Keratinocyte (primary cell): ENCODE results near the gene FDX1. TPM values are rescaled to one million over a fixed set of nuclear protein-coding genes. Genes with fewer than 3 reads are reported as not detected.

Source experiments
- DNase-seq: peaks from one replicate; pipeline ENCODE4 v3.0.0-alpha.2; 2011; ENCODE audit warnings: low read depth, missing footprints, low spot score
- FAIRE-seq: peaks from 2 replicates; lab custom pipeline; 2011; peaks lifted over from hg19 to GRCh38; lab: Jason Lieb, UNC
- H2AFZ ChIP-seq: 2 replicates; pipeline ENCODE4 v1.6.0; 2012; ENCODE audit warnings: low read length, control low read depth, inconsistent platforms; ENCODE audit not compliant: control insufficient read depth
- H3K27ac ChIP-seq: 2 replicates; pipeline ENCODE4 v1.5.1; 2011; ENCODE audit warnings: low read length; ENCODE audit not compliant: control insufficient read depth, insufficient read depth
- H3K27me3 ChIP-seq: 3 replicates; pipeline ENCODE4 v1.6.0; 2011; ENCODE audit warnings: low read length; ENCODE audit not compliant: control insufficient read depth, insufficient read depth; ENCODE audit errors: extremely low read depth
- H3K36me3 ChIP-seq, 2 experiments: 2 replicates in 1 of 2; 3 replicates in 1 of 2; pipeline ENCODE4 v1.5.1; 2011; ENCODE audit warnings: low read length in 2 of 2, mild to moderate bottlenecking in 1 of 2; ENCODE audit not compliant: control insufficient read depth in 2 of 2, insufficient read depth in 2 of 2; ENCODE audit errors: extremely low read depth in 1 of 2
- H3K4me1 ChIP-seq: 3 replicates; pipeline ENCODE4 v1.5.1; 2011; ENCODE audit warnings: low read length; ENCODE audit not compliant: control insufficient read depth, insufficient read depth; ENCODE audit errors: extremely low read depth
- H3K4me2 ChIP-seq: 3 replicates; pipeline ENCODE4 v1.6.0; 2011; ENCODE audit warnings: low read depth, low read length; ENCODE audit not compliant: control insufficient read depth, insufficient read depth; ENCODE audit errors: extremely low read depth
- H3K4me3 ChIP-seq, 3 experiments: fragments of 200-600 bp in 1 of 3; sonication (generic) in 1 of 3; 2 replicates in 2 of 3; 3 replicates in 1 of 3; pipeline ENCODE4 v1.5.1; 2011 to 2016; ENCODE audit warnings: low read length in 3 of 3, mild to moderate bottlenecking in 3 of 3, control low read depth in 2 of 3, inconsistent platforms in 1 of 3, low read depth in 1 of 3, mixed read lengths in 1 of 3, mixed run types in 1 of 3, moderate library complexity in 1 of 3; ENCODE audit not compliant: control insufficient read depth in 2 of 3, insufficient read depth in 2 of 3; ENCODE audit errors: extremely low read depth in 1 of 3
- H3K79me2 ChIP-seq: 2 replicates; pipeline ENCODE4 v1.6.0; 2012; ENCODE audit warnings: low read length; ENCODE audit not compliant: control insufficient read depth, insufficient read depth
- H3K9ac ChIP-seq: 3 replicates; pipeline ENCODE4 v1.6.0; 2011; ENCODE audit warnings: low read length; ENCODE audit not compliant: control insufficient read depth, insufficient read depth; ENCODE audit errors: extremely low read depth
- H3K9me1 ChIP-seq: 3 replicates; pipeline ENCODE4 v1.6.0; 2011; ENCODE audit warnings: low read length; ENCODE audit not compliant: control insufficient read depth, insufficient read depth; ENCODE audit errors: extremely low read depth
- H3K9me3 ChIP-seq: 2 replicates; pipeline ENCODE4 v1.5.1; 2012; ENCODE audit warnings: low read depth, low read length; ENCODE audit not compliant: control insufficient read depth
- H4K20me1 ChIP-seq: 3 replicates; pipeline ENCODE4 v1.6.0; 2011; ENCODE audit warnings: low read length; ENCODE audit not compliant: control insufficient read depth, insufficient read depth; ENCODE audit errors: extremely low read depth
- CTCF ChIP-seq, 3 experiments: IDR thresholded peaks in 1 of 3; conservative IDR thresholded peaks in 1 of 3; optimal IDR thresholded peaks in 1 of 3; 2 replicates in 2 of 3; 3 replicates in 1 of 3; pipeline versions ENCODE3 to v1.5.1; 2011; ENCODE audit warnings: low read length in 3 of 3, mild to moderate bottlenecking in 3 of 3, moderate library complexity in 2 of 3, control low read depth in 1 of 3, inconsistent platforms in 1 of 3; ENCODE audit not compliant: insufficient read depth in 2 of 3; ENCODE audit errors: extremely low read depth in 1 of 3
- EZH2 ChIP-seq: IDR thresholded peaks from one replicate; pipeline ENCODE4 v1.6.1; 2012; ENCODE audit warnings: inconsistent platforms, mild to moderate bottlenecking, low read length, moderate library complexity
- dilution Hi-C: fragments of 300-500 bp; cut with MboI; formaldehyde crosslinking; loops from one replicate; pipeline ENCODE4 v1.7.0; 2020; ENCODE audit warnings: low sequenced_read_pairs; ENCODE audit not compliant: extremely low pct_ligation_motif_present
- polyA plus RNA-seq, 5 experiments: library from polyadenylated mRNA; depleted of rRNA in 3 of 5; stranded (reverse) in 3 of 5; stranded (forward) in 1 of 5; unstranded in 1 of 5; fragments of >200 nt; gene quantifications; 1 replicate in 1 of 5; 2 replicates in 3 of 5; 3 replicates in 1 of 5; pipeline versions ENCODE4 v1.2.1 to v1.2.3, GENCODE V29; 2011 to 2012; ENCODE audit warnings: missing spikeins in 2 of 5, low read depth in 1 of 5, low replicate concordance in 1 of 5

The FDX1 gene
- polyA plus RNA-seq, 1 donor (not counting 4 experiments of a cell fraction or from before 2014, with no cell fraction given), result 9.1 TPM

- no peaks in the 10 kb centered on the region for H3K9me3 ChIP-seq
- DNase-seq (no peak), FAIRE-seq (no peak)
- H3K79me2 ChIP-seq, result no peaks in the 10 kb centered on the region
- no peaks in the 10 kb centered on the region for H3K36me3 ChIP-seq
- no peaks in the 10 kb centered on the region for H3K4me1 ChIP-seq
- H4K20me1 ChIP-seq, result no peaks in the 10 kb centered on the region
- no peak overlapping the region for H3K4me2 ChIP-seq
- no peaks in the 10 kb centered on the region for H3K9me1 ChIP-seq
- H2AFZ ChIP-seq, result no peak overlapping the region
- TF ChIP-seq EZH2 (no peak), CTCF (optimal IDR thresholded peaks at IDR 0.05 in 1 of 3, IDR thresholded peaks at IDR 0.05 in 1 of 3, conservative IDR thresholded peaks at IDR 0.05 in 1 of 3; ENCODE audit: extremely low read depth in 1 of 3, insufficient read depth in 2 of 3, low read length in 3 of 3) (no peak)
- H3K4me3 ChIP-seq, result no peak overlapping the region
- dilution Hi-C loops, result no loop called here
- no peak overlapping the region for H3K9ac ChIP-seq
- H3K27ac ChIP-seq, result no peak overlapping the region
- peaks cover 5% of the 10 kb centered on the region for H3K27me3 ChIP-seq
Measured at GRCh38 chr11:110509472-110509871, 79.7 kb downstream of the FDX1 start.

GRCh38 chr11:110512026-110512425 is 82.3 kb downstream of the FDX1 start:
- DNase-seq (no peak), FAIRE-seq (no peak)
- dilution Hi-C loops, result no loop called here
- H3K9ac ChIP-seq, result no peak overlapping the region
- no peak overlapping the region for H3K4me3 ChIP-seq
- no peaks in the 10 kb centered on the region for H4K20me1 ChIP-seq
- H3K27ac ChIP-seq, result no peak overlapping the region
- TF ChIP-seq CTCF (optimal IDR thresholded peaks at IDR 0.05 in 1 of 3, IDR thresholded peaks at IDR 0.05 in 1 of 3, conservative IDR thresholded peaks at IDR 0.05 in 1 of 3; ENCODE audit: extremely low read depth in 1 of 3, insufficient read depth in 2 of 3, low read length in 3 of 3) (no peak), EZH2 (no peak)
- no peaks in the 10 kb centered on the region for H3K36me3 ChIP-seq
- H3K9me1 ChIP-seq, result no peaks in the 10 kb centered on the region
- H3K27me3 ChIP-seq, result peaks cover 5% of the 10 kb centered on the region
- H3K4me2 ChIP-seq, result no peak overlapping the region
- H2AFZ ChIP-seq, result no peak overlapping the region
- no peaks in the 10 kb centered on the region for H3K79me2 ChIP-seq
- H3K9me3 ChIP-seq, result no peaks in the 10 kb centered on the region
- no peaks in the 10 kb centered on the region for H3K4me1 ChIP-seq
